OCI-LY1 (cell line): ENCODE measurements around the gene KCNK7.

ENCODE experiments used
- EZH2 ChIP-seq: fragments of 200-600 bp; sonication (generic), shearing (Covaris generic); IDR thresholded peaks from 2 replicates; pipeline ENCODE4 v1.8.0; 2017; ENCODE audit warnings: borderline replicate concordance, mixed run types, mild to moderate bottlenecking, antibody characterized with exemption, low read length, moderate library complexity, mixed read lengths
- TF ChIP-seq, protein P1 (sequence below): fragments of 200-600 bp; sonication (generic), shearing (Covaris generic); IDR thresholded peaks from 2 replicates; pipeline ENCODE4 v1.5.1; 2017; ENCODE audit warnings: mild to moderate bottlenecking, antibody characterized with exemption, low read length, moderate library complexity, mixed read lengths

DNA sequence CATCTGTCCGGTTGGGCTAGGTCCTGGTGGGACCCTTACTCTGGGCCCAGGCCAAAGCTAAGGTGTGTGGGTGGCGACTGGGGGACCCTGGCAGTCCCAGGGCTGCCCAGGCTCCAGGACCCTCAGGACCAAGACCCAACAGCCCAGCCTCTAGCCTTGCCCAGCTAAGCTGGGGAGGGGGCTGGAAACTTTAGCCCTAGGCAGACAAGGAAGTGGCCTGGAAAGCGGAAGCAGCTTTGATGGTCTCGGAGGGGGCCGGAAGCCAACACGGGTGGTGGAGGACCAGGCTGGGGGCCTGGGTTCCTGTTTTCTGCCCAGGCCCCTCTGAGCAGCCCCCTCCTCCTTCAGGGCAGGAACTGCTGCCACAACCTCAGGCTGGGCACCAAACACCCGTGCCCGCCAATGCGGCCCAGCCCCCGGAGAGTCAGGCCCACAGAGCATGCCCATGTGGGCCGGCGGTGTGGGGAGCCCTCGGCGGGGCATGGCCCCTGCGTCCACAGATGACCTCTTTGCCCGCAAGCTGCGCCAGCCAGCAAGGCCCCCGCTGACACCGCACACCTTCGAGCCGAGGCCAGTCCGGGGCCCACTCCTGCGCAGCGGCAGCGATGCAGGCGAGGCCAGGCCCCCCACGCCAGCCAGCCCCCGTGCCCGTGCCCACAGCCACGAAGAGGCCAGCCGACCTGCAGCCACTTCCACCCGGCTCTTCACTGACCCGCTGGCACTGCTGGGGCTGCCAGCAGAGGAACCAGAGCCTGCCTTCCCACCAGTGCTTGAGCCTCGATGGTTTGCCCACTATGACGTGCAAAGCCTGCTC, 45.1 kb upstream of the KCNK7 start:
- TF ChIP-seq EZH2 = no peak
- TF ChIP-seq, protein P1, sequence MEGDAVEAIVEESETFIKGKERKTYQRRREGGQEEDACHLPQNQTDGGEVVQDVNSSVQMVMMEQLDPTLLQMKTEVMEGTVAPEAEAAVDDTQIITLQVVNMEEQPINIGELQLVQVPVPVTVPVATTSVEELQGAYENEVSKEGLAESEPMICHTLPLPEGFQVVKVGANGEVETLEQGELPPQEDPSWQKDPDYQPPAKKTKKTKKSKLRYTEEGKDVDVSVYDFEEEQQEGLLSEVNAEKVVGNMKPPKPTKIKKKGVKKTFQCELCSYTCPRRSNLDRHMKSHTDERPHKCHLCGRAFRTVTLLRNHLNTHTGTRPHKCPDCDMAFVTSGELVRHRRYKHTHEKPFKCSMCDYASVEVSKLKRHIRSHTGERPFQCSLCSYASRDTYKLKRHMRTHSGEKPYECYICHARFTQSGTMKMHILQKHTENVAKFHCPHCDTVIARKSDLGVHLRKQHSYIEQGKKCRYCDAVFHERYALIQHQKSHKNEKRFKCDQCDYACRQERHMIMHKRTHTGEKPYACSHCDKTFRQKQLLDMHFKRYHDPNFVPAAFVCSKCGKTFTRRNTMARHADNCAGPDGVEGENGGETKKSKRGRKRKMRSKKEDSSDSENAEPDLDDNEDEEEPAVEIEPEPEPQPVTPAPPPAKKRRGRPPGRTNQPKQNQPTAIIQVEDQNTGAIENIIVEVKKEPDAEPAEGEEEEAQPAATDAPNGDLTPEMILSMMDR = no peak
